ENCODE data around the gene RAB40A.
"Not testable (repeated sequence)": the region's sequence is repeated elsewhere in the genome, so short reads cannot be mapped to it uniquely, and the experiment has no call there.

RAB40A gene

GRCh38 chrX:103488794-103489193, 30.5 kb downstream of the RAB40A start:
- H3K27me3 ChIP-seq (ENCODE audit: control insufficient read depth, insufficient read depth, low read length), result no peaks in the 10 kb centered on the region
- no peaks in the 10 kb centered on the region for H3K4me1 ChIP-seq (ENCODE audit: control insufficient read depth, low read depth, low read length)
- no peak overlapping the region for H3K9ac ChIP-seq (ENCODE audit: low read length)
- no peaks in the 10 kb centered on the region for H3K9me3 ChIP-seq (ENCODE audit: control insufficient read depth, low read depth, low read length)
- no peak overlapping the region for H3K27ac ChIP-seq (ENCODE audit: low read length)
- H3K36me3 ChIP-seq (ENCODE audit: control insufficient read depth, low read depth, low read length), result no peaks in the 10 kb centered on the region
- H3K4me3 ChIP-seq (ENCODE audit: low read length), result no peak overlapping the region

- no peaks in the 10 kb centered on the region for H3K4me1 ChIP-seq (ENCODE audit: control insufficient read depth, low read depth, low read length)
Observed at GRCh38 chrX:103488332-103488731, 31.0 kb downstream of the RAB40A start.

GRCh38 chrX:103483720-103484119, 35.6 kb downstream of the RAB40A start:
- Histone ChIP-seq H3K9ac (ENCODE audit: low read length) (no peak overlapping the region), H3K36me3 (ENCODE audit: control insufficient read depth, low read depth, low read length) (no peaks in the 10 kb centered on the region), H3K4me1 (ENCODE audit: control insufficient read depth, low read depth, low read length) (no peaks in the 10 kb centered on the region), H3K9me3 (ENCODE audit: control insufficient read depth, low read depth, low read length) (no peaks in the 10 kb centered on the region), H3K27me3 (ENCODE audit: control insufficient read depth, insufficient read depth, low read length) (no peaks in the 10 kb centered on the region), H3K27ac (ENCODE audit: low read length) (no peak overlapping the region), H3K4me3 (ENCODE audit: low read length) (no peak overlapping the region)

More at GRCh38 chrX:103488332-103488731, 31.0 kb downstream of the RAB40A start:
- H3K27ac ChIP-seq (ENCODE audit: low read length), result no peak overlapping the region
- H3K4me3 ChIP-seq (ENCODE audit: low read length), result no peak overlapping the region
- no peaks in the 10 kb centered on the region for H3K36me3 ChIP-seq (ENCODE audit: control insufficient read depth, low read depth, low read length)
- no peaks in the 10 kb centered on the region for H3K27me3 ChIP-seq (ENCODE audit: control insufficient read depth, insufficient read depth, low read length)
- no peaks in the 10 kb centered on the region for H3K9me3 ChIP-seq (ENCODE audit: control insufficient read depth, low read depth, low read length)
- H3K9ac ChIP-seq (ENCODE audit: low read length), result no peak overlapping the region

- Histone ChIP-seq H3K27me3 (ENCODE audit: control insufficient read depth, insufficient read depth, low read length) (no peaks in the 10 kb centered on the region), H3K9me3 (ENCODE audit: control insufficient read depth, low read depth, low read length) (no peaks in the 10 kb centered on the region), H3K27ac (ENCODE audit: low read length) (no peak overlapping the region)
Observed at GRCh38 chrX:103480526-103480925, 38.8 kb downstream of the RAB40A start.

GRCh38 chrX:103477496-103477895, 41.8 kb downstream of the RAB40A start:
- Histone ChIP-seq H3K27me3 (ENCODE audit: control insufficient read depth, insufficient read depth, low read length) (no peaks in the 10 kb centered on the region), H3K4me3 (ENCODE audit: low read length) (no peak overlapping the region)

More at GRCh38 chrX:103480526-103480925, 38.8 kb downstream of the RAB40A start:
- Histone ChIP-seq H3K9ac (ENCODE audit: low read length) (no peak overlapping the region), H3K4me1 (ENCODE audit: control insufficient read depth, low read depth, low read length) (no peaks in the 10 kb centered on the region), H3K4me3 (ENCODE audit: low read length) (no peak overlapping the region), H3K36me3 (ENCODE audit: control insufficient read depth, low read depth, low read length) (no peaks in the 10 kb centered on the region)

GRCh38 chrX:103475381-103475780, 43.9 kb downstream of the RAB40A start:
- no peaks in the 10 kb centered on the region for H3K4me1 ChIP-seq (ENCODE audit: control insufficient read depth, low read depth, low read length)
- H3K27ac ChIP-seq (ENCODE audit: low read length), result no peak overlapping the region
- no peak overlapping the region for H3K4me3 ChIP-seq (ENCODE audit: low read length)
- H3K9me3 ChIP-seq (ENCODE audit: control insufficient read depth, low read depth, low read length), result no peaks in the 10 kb centered on the region
- no peak overlapping the region for H3K9ac ChIP-seq (ENCODE audit: low read length)
- H3K27me3 ChIP-seq (ENCODE audit: control insufficient read depth, insufficient read depth, low read length), result no peaks in the 10 kb centered on the region
- H3K36me3 ChIP-seq (ENCODE audit: control insufficient read depth, low read depth, low read length), result no peaks in the 10 kb centered on the region

More at GRCh38 chrX:103477496-103477895, 41.8 kb downstream of the RAB40A start:
- Histone ChIP-seq H3K9me3 (ENCODE audit: control insufficient read depth, low read depth, low read length) (no peaks in the 10 kb centered on the region), H3K9ac (ENCODE audit: low read length) (no peak overlapping the region), H3K27ac (ENCODE audit: low read length) (no peak overlapping the region), H3K4me1 (ENCODE audit: control insufficient read depth, low read depth, low read length) (no peaks in the 10 kb centered on the region), H3K36me3 (ENCODE audit: control insufficient read depth, low read depth, low read length) (no peaks in the 10 kb centered on the region)

- not testable (repeated sequence) for H3K4me1 ChIP-seq (ENCODE audit: control insufficient read depth, low read depth, low read length); H3K27ac ChIP-seq (ENCODE audit: low read length); H3K9ac ChIP-seq (ENCODE audit: low read length); H3K4me3 ChIP-seq (ENCODE audit: low read length); H3K27me3 ChIP-seq (ENCODE audit: control insufficient read depth, insufficient read depth, low read length); H3K36me3 ChIP-seq (ENCODE audit: control insufficient read depth, low read depth, low read length); H3K9me3 ChIP-seq (ENCODE audit: control insufficient read depth, low read depth, low read length)
Observed at GRCh38 chrX:103469977-103470376, 49.3 kb downstream of the RAB40A start.

GRCh38 chrX:103467887-103468286, 51.4 kb downstream of the RAB40A start:
- Histone ChIP-seq H3K27me3 (ENCODE audit: control insufficient read depth, insufficient read depth, low read length) (no peaks in the 10 kb centered on the region), H3K9me3 (ENCODE audit: control insufficient read depth, low read depth, low read length) (no peaks in the 10 kb centered on the region), H3K9ac (ENCODE audit: low read length) (no peak overlapping the region), H3K4me1 (ENCODE audit: control insufficient read depth, low read depth, low read length) (peaks cover 6% of the 10 kb centered on the region), H3K36me3 (ENCODE audit: control insufficient read depth, low read depth, low read length) (no peaks in the 10 kb centered on the region), H3K4me3 (ENCODE audit: low read length) (no peak overlapping the region), H3K27ac (ENCODE audit: low read length) (no peak overlapping the region)

GRCh38 chrX:103467156-103467555, 52.1 kb downstream of the RAB40A start:
- no peaks in the 10 kb centered on the region for H3K27me3 ChIP-seq (ENCODE audit: control insufficient read depth, insufficient read depth, low read length)
- H3K36me3 ChIP-seq (ENCODE audit: control insufficient read depth, low read depth, low read length), result no peaks in the 10 kb centered on the region
- no peak overlapping the region for H3K4me3 ChIP-seq (ENCODE audit: low read length)
- no peak overlapping the region for H3K9ac ChIP-seq (ENCODE audit: low read length)
- no peaks in the 10 kb centered on the region for H3K9me3 ChIP-seq (ENCODE audit: control insufficient read depth, low read depth, low read length)
- H3K4me1 ChIP-seq (ENCODE audit: control insufficient read depth, low read depth, low read length), result peaks cover 6% of the 10 kb centered on the region
- no peak overlapping the region for H3K27ac ChIP-seq (ENCODE audit: low read length)

GRCh38 chrX:103464774-103465117, 54.5 kb downstream of the RAB40A start:
- peaks cover 6% of the 10 kb centered on the region for H3K4me1 ChIP-seq (ENCODE audit: control insufficient read depth, low read depth, low read length)
- H3K27ac ChIP-seq (ENCODE audit: low read length), result no peak overlapping the region
- no peaks in the 10 kb centered on the region for H3K27me3 ChIP-seq (ENCODE audit: control insufficient read depth, insufficient read depth, low read length)
- H3K9me3 ChIP-seq (ENCODE audit: control insufficient read depth, low read depth, low read length), result no peaks in the 10 kb centered on the region
- H3K36me3 ChIP-seq (ENCODE audit: control insufficient read depth, low read depth, low read length), result no peaks in the 10 kb centered on the region
- peak overlapping the region; percentile 9 for H3K4me3 ChIP-seq (ENCODE audit: low read length)
- no peak overlapping the region for H3K9ac ChIP-seq (ENCODE audit: low read length)

- Histone ChIP-seq H3K4me3 (ENCODE audit: low read length) (peak overlapping the region; percentile 9), H3K9me3 (ENCODE audit: control insufficient read depth, low read depth, low read length) (no peaks in the 10 kb centered on the region), H3K9ac (ENCODE audit: low read length) (no peak overlapping the region), H3K27me3 (ENCODE audit: control insufficient read depth, insufficient read depth, low read length) (no peaks in the 10 kb centered on the region), H3K4me1 (ENCODE audit: control insufficient read depth, low read depth, low read length) (peaks cover 6% of the 10 kb centered on the region), H3K36me3 (ENCODE audit: control insufficient read depth, low read depth, low read length) (no peaks in the 10 kb centered on the region), H3K27ac (ENCODE audit: low read length) (no peak overlapping the region)
Observed at GRCh38 chrX:103464072-103464773, 55.1 kb downstream of the RAB40A start.

GRCh38 chrX:103461156-103461555, 58.1 kb downstream of the RAB40A start:
- no peaks in the 10 kb centered on the region for H3K9me3 ChIP-seq (ENCODE audit: control insufficient read depth, low read depth, low read length)
- peaks cover 6% of the 10 kb centered on the region for H3K4me1 ChIP-seq (ENCODE audit: control insufficient read depth, low read depth, low read length)
- H3K27ac ChIP-seq (ENCODE audit: low read length), result no peak overlapping the region
- H3K27me3 ChIP-seq (ENCODE audit: control insufficient read depth, insufficient read depth, low read length), result no peaks in the 10 kb centered on the region
- H3K9ac ChIP-seq (ENCODE audit: low read length), result no peak overlapping the region
- H3K4me3 ChIP-seq (ENCODE audit: low read length), result no peak overlapping the region
- H3K36me3 ChIP-seq (ENCODE audit: control insufficient read depth, low read depth, low read length), result no peaks in the 10 kb centered on the region
